ENCODE results near the gene SLC2A10. TPM values are rescaled to one million over a fixed set of nuclear protein-coding genes. Genes with fewer than 3 reads are reported as not detected.

Gene SLC2A10
- total RNA-seq, 2 donors from 2014 or later = 19.8 to 49.0 TPM

GRCh38 chr20:46720776-46721425 is 11.5 kb downstream of the SLC2A10 start:
- H3K4me1 ChIP-seq (ENCODE audit: control insufficient read depth in 1 of 2, low read depth in 2 of 2) = no peaks in the 10 kb centered on the region
- TF ChIP-seq, protein P1, sequence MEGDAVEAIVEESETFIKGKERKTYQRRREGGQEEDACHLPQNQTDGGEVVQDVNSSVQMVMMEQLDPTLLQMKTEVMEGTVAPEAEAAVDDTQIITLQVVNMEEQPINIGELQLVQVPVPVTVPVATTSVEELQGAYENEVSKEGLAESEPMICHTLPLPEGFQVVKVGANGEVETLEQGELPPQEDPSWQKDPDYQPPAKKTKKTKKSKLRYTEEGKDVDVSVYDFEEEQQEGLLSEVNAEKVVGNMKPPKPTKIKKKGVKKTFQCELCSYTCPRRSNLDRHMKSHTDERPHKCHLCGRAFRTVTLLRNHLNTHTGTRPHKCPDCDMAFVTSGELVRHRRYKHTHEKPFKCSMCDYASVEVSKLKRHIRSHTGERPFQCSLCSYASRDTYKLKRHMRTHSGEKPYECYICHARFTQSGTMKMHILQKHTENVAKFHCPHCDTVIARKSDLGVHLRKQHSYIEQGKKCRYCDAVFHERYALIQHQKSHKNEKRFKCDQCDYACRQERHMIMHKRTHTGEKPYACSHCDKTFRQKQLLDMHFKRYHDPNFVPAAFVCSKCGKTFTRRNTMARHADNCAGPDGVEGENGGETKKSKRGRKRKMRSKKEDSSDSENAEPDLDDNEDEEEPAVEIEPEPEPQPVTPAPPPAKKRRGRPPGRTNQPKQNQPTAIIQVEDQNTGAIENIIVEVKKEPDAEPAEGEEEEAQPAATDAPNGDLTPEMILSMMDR (IDR thresholded peaks at IDR 0.05) = no peak
- H3K27me3 ChIP-seq (replicated peaks; ENCODE audit: insufficient read depth) = no peaks in the 10 kb centered on the region
- H3K9me3 ChIP-seq = peaks cover 5% of the 10 kb centered on the region
- H3K27ac ChIP-seq = no peak overlapping the region
- peaks cover 5% of the 10 kb centered on the region for H3K36me3 ChIP-seq
- DNase-seq (ENCODE audit: low spot score) (no peak), ATAC-seq (ENCODE audit: insufficient number of reproducible peaks, low FRiP score, low read depth) (no peak)
- no peak overlapping the region for H3K4me3 ChIP-seq

DNA sequence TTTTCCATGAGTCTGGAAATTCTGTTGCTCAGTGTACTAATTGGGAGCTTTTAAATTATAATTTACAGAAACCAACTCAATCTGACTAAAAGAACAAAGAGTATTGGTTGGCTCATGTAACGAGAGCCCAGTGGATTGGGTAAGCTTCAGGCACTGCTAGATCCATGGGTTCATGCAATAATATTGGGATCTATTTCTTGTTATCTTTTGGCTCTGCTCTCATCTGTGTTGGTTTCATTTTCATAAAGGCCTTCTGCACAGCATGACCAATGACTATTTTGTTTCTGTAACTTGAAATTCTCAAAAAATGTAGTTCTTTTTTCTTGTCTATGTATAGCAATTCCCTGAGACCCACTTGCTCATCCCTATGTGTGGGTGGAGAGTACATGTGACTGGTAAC is 12.0 kb downstream of the SLC2A10 start:
- TF ChIP-seq, protein P1 (IDR thresholded peaks at IDR 0.05) = no peak
- H3K36me3 ChIP-seq = peaks cover 8% of the 10 kb centered on the region
- DNase-seq (ENCODE audit: low spot score) (no peak), ATAC-seq (ENCODE audit: insufficient number of reproducible peaks, low FRiP score, low read depth) (no peak)
- no peaks in the 10 kb centered on the region for H3K27me3 ChIP-seq (replicated peaks; ENCODE audit: insufficient read depth)
- H3K4me1 ChIP-seq (ENCODE audit: control insufficient read depth in 1 of 2, low read depth in 2 of 2) = no peaks in the 10 kb centered on the region
- H3K9me3 ChIP-seq = peaks cover 5% of the 10 kb centered on the region
- H3K27ac ChIP-seq = no peak overlapping the region
- no peak overlapping the region for H3K4me3 ChIP-seq

DNA sequence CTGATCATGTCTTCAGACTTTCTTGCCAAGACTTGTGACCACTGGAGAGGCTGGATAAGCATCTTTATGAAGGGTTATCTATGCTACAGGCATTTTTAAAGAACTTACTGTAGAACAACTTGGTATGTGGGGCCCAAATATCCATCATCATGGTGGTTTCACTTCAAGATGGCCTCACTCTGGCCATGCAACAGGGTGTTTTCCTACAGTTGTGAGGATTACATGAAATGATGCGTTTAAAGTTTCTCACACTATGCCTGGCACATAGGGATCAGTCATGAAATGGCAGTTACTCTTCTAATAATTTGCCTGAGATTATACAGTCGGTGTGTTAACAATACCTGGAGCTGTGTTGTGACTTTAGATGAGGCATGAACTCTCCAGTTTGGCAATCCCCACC is 13.0 kb downstream of the SLC2A10 start:
- TF ChIP-seq, protein P1 (IDR thresholded peaks at IDR 0.05) = no peak
- Histone ChIP-seq H3K27ac (no peak overlapping the region), H3K27me3 (replicated peaks; ENCODE audit: insufficient read depth) (no peaks in the 10 kb centered on the region), H3K36me3 (peaks cover 8% of the 10 kb centered on the region), H3K9me3 (peaks cover 5% of the 10 kb centered on the region), H3K4me3 (no peak overlapping the region), H3K4me1 (ENCODE audit: control insufficient read depth in 1 of 2, low read depth in 2 of 2) (no peaks in the 10 kb centered on the region)
- ATAC-seq (ENCODE audit: insufficient number of reproducible peaks, low FRiP score, low read depth) (no peak), DNase-seq (ENCODE audit: low spot score) (no peak)

DNA sequence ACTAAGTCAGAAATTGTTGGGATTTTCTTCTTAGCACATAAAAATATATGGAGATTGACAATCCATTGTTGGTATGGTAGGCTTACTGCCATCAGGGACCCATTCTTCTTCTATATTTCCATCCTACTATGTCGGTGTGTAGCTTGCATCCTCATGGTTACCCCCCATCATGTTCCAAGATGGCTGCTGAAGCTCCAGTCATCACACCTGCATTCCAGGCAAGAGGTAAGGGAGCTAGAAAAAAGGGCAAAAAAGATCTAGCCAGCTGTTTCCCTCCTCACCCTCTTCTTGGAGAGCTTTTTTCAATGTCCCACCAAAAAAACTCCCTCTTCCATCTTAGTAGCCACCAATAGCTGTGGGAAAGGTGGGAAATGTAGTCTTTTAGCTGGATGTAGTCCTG is 13.6 kb downstream of the SLC2A10 start:
- H3K4me3 ChIP-seq = no peak overlapping the region
- peaks cover 8% of the 10 kb centered on the region for H3K36me3 ChIP-seq
- no peak overlapping the region for H3K27ac ChIP-seq
- H3K9me3 ChIP-seq = peaks cover 5% of the 10 kb centered on the region
- TF ChIP-seq, protein P1 (IDR thresholded peaks at IDR 0.05) = no peak
- no peak for ATAC-seq (ENCODE audit: insufficient number of reproducible peaks, low FRiP score, low read depth)
- H3K4me1 ChIP-seq (ENCODE audit: control insufficient read depth in 1 of 2, low read depth in 2 of 2) = no peaks in the 10 kb centered on the region
- no peaks in the 10 kb centered on the region for H3K27me3 ChIP-seq (replicated peaks; ENCODE audit: insufficient read depth)
- no peak for DNase-seq (ENCODE audit: low spot score)

GRCh38 chr20:46724343-46724959 is 15.0 kb downstream of the SLC2A10 start:
- Histone ChIP-seq H3K4me3 (no peak overlapping the region), H3K36me3 (peaks cover 8% of the 10 kb centered on the region), H3K27ac (no peak overlapping the region), H3K27me3 (replicated peaks; ENCODE audit: insufficient read depth) (no peaks in the 10 kb centered on the region), H3K4me1 (ENCODE audit: control insufficient read depth in 1 of 2, low read depth in 2 of 2) (no peaks in the 10 kb centered on the region), H3K9me3 (peaks cover 5% of the 10 kb centered on the region)
- ATAC-seq (ENCODE audit: insufficient number of reproducible peaks, low FRiP score, low read depth) = no peak
- DNase-seq (ENCODE audit: low spot score) = no peak
- TF ChIP-seq, protein P1 (IDR thresholded peaks at IDR 0.05) = no peak

All from thoracic aorta (tissue), 2 donors.